A673 (cell line): Measurements from ENCODE around the gene DKK2. TPM values are rescaled to one million over a fixed set of nuclear protein-coding genes. Genes with fewer than 3 reads are reported as not detected.

ENCODE experiments used
- BruUV-seq: library from RNA; stranded (reverse); fragments of 400-500 nt; replicated peaks from 2 replicates; lab custom pipeline; 2021; lab: Mats Ljungman, UMichigan
- CTCF ChIA-PET: fragments of 300-600 bp; sonication (Branson Sonifier 250); formaldehyde crosslinking; loops from one replicate; lab custom pipeline; 2022; ENCODE audit warnings: antibody characterized with exemption; lab: Charles Lee
- POLR2A ChIA-PET: fragments of 300-600 bp; sonication (Branson Sonifier 250); formaldehyde crosslinking; loops from one replicate; lab custom pipeline; 2022; ENCODE audit warnings: antibody characterized with exemption; ENCODE audit not compliant: low non-redundant PET; lab: Charles Lee
- DNase-seq: peaks from one replicate; pipeline ENCODE4 v3.0.0-alpha.2; 2015; ENCODE audit warnings: low spot score
- H3K27ac ChIP-seq: fragments of 200-600 bp; sonication (generic); 2 replicates; pipeline ENCODE4 v1.5.1; 2016; ENCODE audit warnings: mixed run types, low read depth, mild to moderate bottlenecking, mixed read lengths, antibody characterized with exemption, low read length; ENCODE audit not compliant: poor library complexity, severe bottlenecking
- H3K27me3 ChIP-seq: fragments of 200-600 bp; sonication (generic); replicated peaks from 2 replicates; pipeline ENCODE4 v1.6.1; 2017; ENCODE audit warnings: mixed run types, low read depth, mild to moderate bottlenecking, mixed read lengths, antibody characterized with exemption, low read length; ENCODE audit not compliant: insufficient read depth, poor library complexity
- H3K36me3 ChIP-seq: fragments of 200-600 bp; sonication (generic); 2 replicates; pipeline ENCODE4 v1.6.1; 2016; ENCODE audit warnings: mixed run types, mild to moderate bottlenecking, mixed read lengths, antibody characterized with exemption, low read length; ENCODE audit not compliant: insufficient read depth, poor library complexity, severe bottlenecking
- H3K4me1 ChIP-seq: fragments of 200-600 bp; sonication (generic); 2 replicates; pipeline ENCODE4 v1.6.1; 2017; ENCODE audit warnings: mixed run types, mild to moderate bottlenecking, mixed read lengths, antibody characterized with exemption, low read length; ENCODE audit not compliant: insufficient read depth, poor library complexity, severe bottlenecking
- H3K4me3 ChIP-seq: fragments of 200-600 bp; sonication (generic); 2 replicates; pipeline ENCODE4 v1.5.1; 2016; ENCODE audit warnings: low read depth, mixed run types, mild to moderate bottlenecking, mixed read lengths, low read length; ENCODE audit not compliant: poor library complexity, severe bottlenecking
- H3K9me3 ChIP-seq: fragments of 200-600 bp; sonication (generic); 2 replicates; pipeline ENCODE4 v1.6.1; 2016; ENCODE audit warnings: mixed run types, low read depth, mild to moderate bottlenecking, mixed read lengths, antibody characterized with exemption, low read length; ENCODE audit not compliant: poor library complexity, severe bottlenecking
- EZH2 ChIP-seq: fragments of 200-600 bp; sonication (generic); IDR thresholded peaks from 2 replicates; pipeline ENCODE4 v1.6.1; 2017; ENCODE audit warnings: borderline replicate concordance, low read depth, mild to moderate bottlenecking, mixed read lengths, antibody characterized with exemption, low read length; ENCODE audit not compliant: poor library complexity, severe bottlenecking
- intact Hi-C: fragments of 100-400 bp; cut with micrococcal nuclease; formaldehyde crosslinking; loops from one replicate; pipeline ENCODE4 v1.10.0; 2022; ENCODE audit not compliant: unreplicated experiment
- total RNA-seq: library from RNA; stranded (reverse); gene quantifications from 2 replicates; pipeline ENCODE4 v1.2.3, GENCODE V29; 2021
- TF ChIP-seq, protein P1 (sequence below): fragments of 300-800, 200-600 bp; sonication (generic); conservative IDR thresholded peaks from 2 replicates; pipeline ENCODE4 v1.5.1; 2017; ENCODE audit warnings: low read depth, mild to moderate bottlenecking, antibody characterized with exemption, low read length, moderate library complexity, mixed read lengths

The DKK2 gene
- total RNA-seq, 1 experiment from 2014 or later = 99.3 TPM

DNA sequence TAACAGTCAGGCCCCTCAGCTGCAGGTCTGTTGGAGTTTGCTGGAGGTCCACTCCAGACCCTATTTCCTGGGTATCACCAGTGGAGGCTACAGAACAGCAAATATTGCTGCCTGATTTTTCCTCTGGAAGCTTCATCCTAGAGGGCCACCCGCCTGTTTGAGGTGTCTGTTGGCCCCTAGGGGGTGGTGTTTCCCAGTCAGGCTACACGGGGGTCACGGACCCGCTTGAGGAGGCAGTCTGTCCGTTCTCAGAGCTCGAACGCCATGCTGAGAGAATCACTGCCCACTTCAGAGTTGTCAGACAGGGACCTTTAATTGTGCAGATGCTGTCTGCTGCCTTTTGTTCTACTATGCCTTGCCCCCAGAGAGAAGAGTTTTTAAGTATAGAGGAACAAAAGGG is 160.8 kb downstream of the DKK2 start:
- no peak overlapping the region for H3K27ac ChIP-seq
- no peaks in the 10 kb centered on the region for H3K27me3 ChIP-seq
- no peaks in the 10 kb centered on the region for H3K4me1 ChIP-seq
- no peak for DNase-seq
- ChIA-PET POLR2A (no interaction called here), CTCF (no interaction called here)
- no TSS peak for BruUV-seq
- H3K36me3 ChIP-seq = no peaks in the 10 kb centered on the region
- H3K9me3 ChIP-seq = no peaks in the 10 kb centered on the region
- TF ChIP-seq, protein P1, sequence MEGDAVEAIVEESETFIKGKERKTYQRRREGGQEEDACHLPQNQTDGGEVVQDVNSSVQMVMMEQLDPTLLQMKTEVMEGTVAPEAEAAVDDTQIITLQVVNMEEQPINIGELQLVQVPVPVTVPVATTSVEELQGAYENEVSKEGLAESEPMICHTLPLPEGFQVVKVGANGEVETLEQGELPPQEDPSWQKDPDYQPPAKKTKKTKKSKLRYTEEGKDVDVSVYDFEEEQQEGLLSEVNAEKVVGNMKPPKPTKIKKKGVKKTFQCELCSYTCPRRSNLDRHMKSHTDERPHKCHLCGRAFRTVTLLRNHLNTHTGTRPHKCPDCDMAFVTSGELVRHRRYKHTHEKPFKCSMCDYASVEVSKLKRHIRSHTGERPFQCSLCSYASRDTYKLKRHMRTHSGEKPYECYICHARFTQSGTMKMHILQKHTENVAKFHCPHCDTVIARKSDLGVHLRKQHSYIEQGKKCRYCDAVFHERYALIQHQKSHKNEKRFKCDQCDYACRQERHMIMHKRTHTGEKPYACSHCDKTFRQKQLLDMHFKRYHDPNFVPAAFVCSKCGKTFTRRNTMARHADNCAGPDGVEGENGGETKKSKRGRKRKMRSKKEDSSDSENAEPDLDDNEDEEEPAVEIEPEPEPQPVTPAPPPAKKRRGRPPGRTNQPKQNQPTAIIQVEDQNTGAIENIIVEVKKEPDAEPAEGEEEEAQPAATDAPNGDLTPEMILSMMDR = no peak; the same call in 1 of the 2 replicates
- TF ChIP-seq EZH2 = no peak
- H3K4me3 ChIP-seq = no peak overlapping the region
- intact Hi-C loops = no loop called here
